PFSK-1 (cell line): ENCODE measurements around the gene GALNT4.

ENCODE experiments used
- FOXP2 ChIP-seq: optimal IDR thresholded peaks from 2 replicates; pipeline ENCODE3; 2011; ENCODE audit warnings: borderline replicate concordance, control low read depth, inconsistent platforms; ENCODE audit not compliant: insufficient read depth; ENCODE audit errors: extremely low read length, extremely low read depth
- POLR2AphosphoS5 ChIP-seq: IDR thresholded peaks from 2 replicates; pipeline ENCODE4 v1.6.1; 2012; ENCODE audit warnings: low read depth, mild to moderate bottlenecking, control low read depth, low read length, moderate library complexity
- SIN3A ChIP-seq: IDR thresholded peaks from 2 replicates; pipeline ENCODE4 v1.6.1; 2012; ENCODE audit warnings: mild to moderate bottlenecking, low read length, moderate library complexity, borderline replicate concordance; ENCODE audit not compliant: insufficient read depth
- TAF1 ChIP-seq: IDR thresholded peaks from 2 replicates; pipeline ENCODE4 v1.6.1; 2012; ENCODE audit warnings: low read length, control low read depth, borderline replicate concordance; ENCODE audit not compliant: insufficient read depth
- TF ChIP-seq, protein P1 (sequence below), 2 experiments: IDR thresholded peaks; 2 replicates each; pipeline versions ENCODE4 v1.6.1 to v1.8.0; 2011 to 2012; ENCODE audit warnings: low read depth in 2 of 2, low read length in 2 of 2, control low read depth in 1 of 2, inconsistent platforms in 1 of 2, mild to moderate bottlenecking in 1 of 2, moderate library complexity in 1 of 2; ENCODE audit not compliant: insufficient read depth in 1 of 2

- no peak for TF ChIP-seq SIN3A
- TF ChIP-seq FOXP2: no peak
- TF ChIP-seq TAF1: no peak
- TF ChIP-seq POLR2AphosphoS5: no peak
- TF ChIP-seq, protein P1, sequence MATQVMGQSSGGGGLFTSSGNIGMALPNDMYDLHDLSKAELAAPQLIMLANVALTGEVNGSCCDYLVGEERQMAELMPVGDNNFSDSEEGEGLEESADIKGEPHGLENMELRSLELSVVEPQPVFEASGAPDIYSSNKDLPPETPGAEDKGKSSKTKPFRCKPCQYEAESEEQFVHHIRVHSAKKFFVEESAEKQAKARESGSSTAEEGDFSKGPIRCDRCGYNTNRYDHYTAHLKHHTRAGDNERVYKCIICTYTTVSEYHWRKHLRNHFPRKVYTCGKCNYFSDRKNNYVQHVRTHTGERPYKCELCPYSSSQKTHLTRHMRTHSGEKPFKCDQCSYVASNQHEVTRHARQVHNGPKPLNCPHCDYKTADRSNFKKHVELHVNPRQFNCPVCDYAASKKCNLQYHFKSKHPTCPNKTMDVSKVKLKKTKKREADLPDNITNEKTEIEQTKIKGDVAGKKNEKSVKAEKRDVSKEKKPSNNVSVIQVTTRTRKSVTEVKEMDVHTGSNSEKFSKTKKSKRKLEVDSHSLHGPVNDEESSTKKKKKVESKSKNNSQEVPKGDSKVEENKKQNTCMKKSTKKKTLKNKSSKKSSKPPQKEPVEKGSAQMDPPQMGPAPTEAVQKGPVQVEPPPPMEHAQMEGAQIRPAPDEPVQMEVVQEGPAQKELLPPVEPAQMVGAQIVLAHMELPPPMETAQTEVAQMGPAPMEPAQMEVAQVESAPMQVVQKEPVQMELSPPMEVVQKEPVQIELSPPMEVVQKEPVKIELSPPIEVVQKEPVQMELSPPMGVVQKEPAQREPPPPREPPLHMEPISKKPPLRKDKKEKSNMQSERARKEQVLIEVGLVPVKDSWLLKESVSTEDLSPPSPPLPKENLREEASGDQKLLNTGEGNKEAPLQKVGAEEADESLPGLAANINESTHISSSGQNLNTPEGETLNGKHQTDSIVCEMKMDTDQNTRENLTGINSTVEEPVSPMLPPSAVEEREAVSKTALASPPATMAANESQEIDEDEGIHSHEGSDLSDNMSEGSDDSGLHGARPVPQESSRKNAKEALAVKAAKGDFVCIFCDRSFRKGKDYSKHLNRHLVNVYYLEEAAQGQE (IDR thresholded peaks at IDR 0.05; ENCODE audit: insufficient read depth in 1 of 2, low read depth in 2 of 2, low read length in 2 of 2): no peak
Measured at GRCh38 chr12:89517720-89518119, 6.9 kb downstream of the GALNT4 start.
